Neural crest cell (in vitro differentiated cells): ENCODE data around the gene WNT7A. TPM values are rescaled to one million over a fixed set of nuclear protein-coding genes. Genes with fewer than 3 reads are reported as not detected.

Experiments used
- DNase-seq: peaks from one replicate; pipeline ENCODE4 v3.0.0; 2021; ENCODE audit warnings: low read depth, mixed read lengths, low spot score
- H3K27ac Mint-ChIP-seq: one replicate; pipeline ENCODE4 v1.8.0; 2021; ENCODE audit warnings: mild to moderate bottlenecking, mixed read lengths; ENCODE audit not compliant: unreplicated experiment
- H3K27me3 Mint-ChIP-seq: 2 replicates; pipeline ENCODE4 v1.8.0; 2021; ENCODE audit warnings: low read depth, mild to moderate bottlenecking, mixed read lengths
- H3K36me3 Mint-ChIP-seq: 2 replicates; pipeline ENCODE4 v1.8.0; 2021; ENCODE audit warnings: low read depth, mild to moderate bottlenecking, mixed read lengths
- H3K4me1 Mint-ChIP-seq: 2 replicates; pipeline ENCODE4 v1.8.0; 2021; ENCODE audit warnings: mixed read lengths
- H3K4me3 Mint-ChIP-seq: one replicate; pipeline ENCODE4 v1.8.0; 2021; ENCODE audit warnings: mild to moderate bottlenecking, mixed read lengths
- H3K9me3 Mint-ChIP-seq: 2 replicates; pipeline ENCODE4 v1.8.0; 2021; ENCODE audit warnings: mixed read lengths
- total RNA-seq: library from RNA; stranded (reverse); gene quantifications from 2 replicates; pipeline ENCODE4 v1.2.1, GENCODE V29; 2021
- TF ChIP-seq, protein P1 (sequence below): fragments of 200-600 bp; sonication (generic); conservative IDR thresholded peaks from 2 replicates; pipeline ENCODE4 v1.5.0; 2021; ENCODE audit warnings: antibody characterized with exemption, mild to moderate bottlenecking

WNT7A gene
- total RNA-seq, 1 donor from 2014 or later: 9.8 TPM

DNA sequence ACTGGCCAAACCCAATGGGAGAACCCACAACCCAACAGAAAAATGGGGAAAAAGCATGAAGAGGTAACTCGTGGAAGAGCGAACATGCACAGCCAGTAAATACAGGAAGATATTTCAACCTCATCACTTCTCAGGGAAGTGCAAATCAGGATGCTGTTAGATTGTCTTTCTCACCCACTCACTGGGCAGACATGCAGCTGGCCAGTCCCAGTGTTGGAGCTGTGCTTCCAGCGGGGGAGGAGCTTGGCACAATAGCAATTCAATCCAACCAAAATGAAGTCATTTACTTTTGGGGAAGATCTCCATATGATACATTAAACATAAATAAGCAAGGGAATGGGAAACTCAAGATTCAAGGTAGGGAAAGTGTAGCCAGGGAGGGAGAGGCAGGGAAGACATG is 12.1 kb downstream of the WNT7A start:
- peaks cover 50% of the 10 kb centered on the region for H3K4me1 Mint-ChIP-seq
- no peak overlapping the region for H3K27ac Mint-ChIP-seq
- no peak for DNase-seq
- TF ChIP-seq, protein P1, sequence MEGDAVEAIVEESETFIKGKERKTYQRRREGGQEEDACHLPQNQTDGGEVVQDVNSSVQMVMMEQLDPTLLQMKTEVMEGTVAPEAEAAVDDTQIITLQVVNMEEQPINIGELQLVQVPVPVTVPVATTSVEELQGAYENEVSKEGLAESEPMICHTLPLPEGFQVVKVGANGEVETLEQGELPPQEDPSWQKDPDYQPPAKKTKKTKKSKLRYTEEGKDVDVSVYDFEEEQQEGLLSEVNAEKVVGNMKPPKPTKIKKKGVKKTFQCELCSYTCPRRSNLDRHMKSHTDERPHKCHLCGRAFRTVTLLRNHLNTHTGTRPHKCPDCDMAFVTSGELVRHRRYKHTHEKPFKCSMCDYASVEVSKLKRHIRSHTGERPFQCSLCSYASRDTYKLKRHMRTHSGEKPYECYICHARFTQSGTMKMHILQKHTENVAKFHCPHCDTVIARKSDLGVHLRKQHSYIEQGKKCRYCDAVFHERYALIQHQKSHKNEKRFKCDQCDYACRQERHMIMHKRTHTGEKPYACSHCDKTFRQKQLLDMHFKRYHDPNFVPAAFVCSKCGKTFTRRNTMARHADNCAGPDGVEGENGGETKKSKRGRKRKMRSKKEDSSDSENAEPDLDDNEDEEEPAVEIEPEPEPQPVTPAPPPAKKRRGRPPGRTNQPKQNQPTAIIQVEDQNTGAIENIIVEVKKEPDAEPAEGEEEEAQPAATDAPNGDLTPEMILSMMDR: no peak
- H3K4me3 Mint-ChIP-seq: no peak overlapping the region
- H3K36me3 Mint-ChIP-seq: peaks cover 15% of the 10 kb centered on the region
- H3K27me3 Mint-ChIP-seq: peaks cover 23% of the 10 kb centered on the region
- peaks cover 2% of the 10 kb centered on the region for H3K9me3 Mint-ChIP-seq

DNA sequence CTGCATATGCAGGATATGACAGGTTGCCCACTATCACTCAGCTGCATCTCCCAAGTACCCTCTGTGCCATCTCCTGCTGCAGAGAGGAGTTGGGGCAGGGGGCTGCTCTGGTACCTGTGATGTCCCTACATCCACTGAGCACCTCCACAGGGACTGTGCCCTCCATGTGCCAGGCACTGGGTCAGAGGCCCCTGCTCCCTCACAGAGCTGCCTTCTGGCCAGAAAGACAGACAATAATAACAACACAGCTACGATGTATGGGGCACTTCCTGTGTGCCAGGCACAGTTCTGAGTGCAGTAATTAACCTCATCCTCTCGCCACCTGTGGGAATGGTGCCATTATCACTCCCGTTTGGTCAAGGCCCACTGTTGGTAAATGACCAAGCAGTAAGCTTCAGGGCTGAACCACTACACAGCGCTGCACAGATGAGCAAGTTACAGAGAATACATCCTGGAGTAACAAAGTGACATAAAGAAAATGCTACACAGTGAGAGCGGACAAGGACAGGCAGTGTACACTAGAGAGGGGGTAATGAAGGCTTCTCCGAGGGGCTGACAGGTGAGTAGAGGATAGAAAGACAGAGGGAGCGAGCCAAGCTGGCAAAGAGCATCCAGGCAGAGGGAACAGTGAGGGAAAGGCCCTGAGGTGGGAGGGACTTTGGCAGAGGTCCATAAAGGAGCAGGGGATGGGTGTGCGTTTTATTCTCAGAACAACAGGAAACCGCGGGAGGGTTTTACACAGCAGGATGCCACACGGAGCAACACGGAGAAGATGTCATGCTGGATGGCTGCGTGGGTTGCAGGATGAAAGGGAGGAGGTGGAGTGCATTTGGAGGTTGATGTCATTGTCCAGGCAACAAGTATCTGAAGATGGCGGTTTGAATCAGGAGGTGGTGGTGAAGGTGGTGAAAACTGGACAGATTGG is 13.6 kb downstream of the WNT7A start:
- Mint-ChIP-seq H3K36me3 (peaks cover 4% of the 10 kb centered on the region), H3K27ac (peak overlapping the region; percentile 23), H3K27me3 (peaks cover 17% of the 10 kb centered on the region), H3K4me3 (no peak overlapping the region), H3K4me1 (peaks cover 57% of the 10 kb centered on the region), H3K9me3 (no peaks in the 10 kb centered on the region)
- no peak for DNase-seq
- TF ChIP-seq, protein P1: no peak

DNA sequence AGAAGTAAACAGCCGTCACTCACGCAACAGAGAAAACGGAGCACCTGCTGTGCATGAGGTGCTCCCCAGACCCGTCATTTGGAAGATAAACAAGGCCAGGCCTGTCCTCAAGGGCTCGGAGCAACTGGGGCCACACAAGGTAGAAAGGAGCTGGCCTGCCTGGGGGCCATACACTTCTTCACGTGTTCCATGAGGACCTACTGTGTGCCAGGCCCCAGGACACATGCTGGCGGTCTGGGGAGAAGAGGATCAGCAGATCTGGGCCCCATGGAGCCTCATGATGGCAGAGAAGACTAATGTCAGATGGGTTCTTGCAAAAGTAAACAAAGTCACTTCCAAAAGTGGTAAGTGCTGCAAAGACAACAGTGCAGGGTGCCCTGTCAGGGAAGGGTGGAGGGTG is 14.3 kb downstream of the WNT7A start:
- H3K36me3 Mint-ChIP-seq: peaks cover 3% of the 10 kb centered on the region
- H3K27ac Mint-ChIP-seq: no peak overlapping the region
- peaks cover 17% of the 10 kb centered on the region for H3K27me3 Mint-ChIP-seq
- no peaks in the 10 kb centered on the region for H3K9me3 Mint-ChIP-seq
- no peak for DNase-seq
- TF ChIP-seq, protein P1: no peak
- peaks cover 57% of the 10 kb centered on the region for H3K4me1 Mint-ChIP-seq
- H3K4me3 Mint-ChIP-seq: no peak overlapping the region

- Mint-ChIP-seq H3K36me3 (peaks cover 3% of the 10 kb centered on the region), H3K4me1 (peaks cover 57% of the 10 kb centered on the region), H3K27ac (no peak overlapping the region), H3K9me3 (no peaks in the 10 kb centered on the region), H3K4me3 (no peak overlapping the region), H3K27me3 (peaks cover 17% of the 10 kb centered on the region)
- TF ChIP-seq, protein P1: no peak
- DNase-seq: no peak
These were observed 14.8 kb downstream of the WNT7A start for GRCh38 chr3:13865106-13865505.

- Mint-ChIP-seq H3K4me3 (no peak overlapping the region), H3K4me1 (peaks cover 52% of the 10 kb centered on the region), H3K9me3 (no peaks in the 10 kb centered on the region), H3K36me3 (peaks cover 3% of the 10 kb centered on the region), H3K27me3 (peaks cover 17% of the 10 kb centered on the region), H3K27ac (peak overlapping the region; percentile 3)
- TF ChIP-seq, protein P1: no peak
- DNase-seq: no peak
These were observed 15.8 kb downstream of the WNT7A start for GRCh38 chr3:13863965-13864595.
